NAMALWA (cell line): ENCODE data around the gene CDH4.
A peak's percentile ranks its signal among the peaks of the same experiment; 100 is the strongest.

Experiments used
- DNase-seq: peaks from one replicate; pipeline ENCODE4 v3.0.0-alpha.2; 2015; ENCODE audit warnings: low spot score

CDH4 gene

DNA sequence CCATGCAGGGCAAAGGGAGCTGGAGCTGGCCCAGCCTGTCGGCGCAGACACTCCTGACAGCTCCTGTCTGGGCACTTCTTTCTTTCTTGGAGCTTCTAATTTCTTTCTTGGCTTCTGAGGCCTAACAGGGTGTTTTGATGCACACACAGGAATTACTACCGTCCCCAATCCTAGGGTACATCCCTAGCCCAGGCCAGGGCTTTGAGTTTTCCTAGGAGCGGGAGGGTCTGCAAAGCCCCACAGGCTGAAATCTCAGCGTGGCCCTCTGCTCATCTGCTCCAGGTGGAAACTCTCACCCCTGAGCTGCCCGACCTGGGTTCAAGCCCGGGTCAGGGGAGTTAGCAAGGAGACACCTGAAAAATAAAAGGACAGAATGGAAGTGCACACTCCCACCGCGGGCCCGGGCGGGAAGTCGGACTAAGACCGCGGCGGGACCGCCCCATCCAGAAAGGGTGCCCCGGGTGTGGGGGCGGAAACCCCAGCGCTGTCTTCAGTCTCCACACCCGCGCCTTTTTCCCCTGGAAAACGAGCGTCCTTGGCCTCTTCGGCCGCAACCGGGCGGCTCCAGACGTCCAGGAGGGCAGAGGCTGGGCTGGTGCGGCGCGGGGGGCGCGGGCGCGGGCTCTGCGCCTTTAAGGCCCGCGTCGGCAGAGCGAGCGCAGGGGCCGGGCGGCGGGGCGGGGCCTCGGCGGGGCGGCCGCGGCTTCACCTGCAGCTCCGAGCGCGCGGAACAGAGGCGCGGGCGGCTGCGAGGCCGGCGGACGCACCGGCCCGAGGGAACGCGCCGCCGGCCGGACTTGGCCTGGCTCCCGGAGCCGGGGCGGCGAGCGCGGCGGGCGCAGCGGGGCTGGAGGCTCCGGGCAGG lies at the start of gene CDH4:
TSS of gene CDH4 (plus strand) at position 733 of the 865 bp plus-strand sequence.
- DNase-seq, result no peak

DNA sequence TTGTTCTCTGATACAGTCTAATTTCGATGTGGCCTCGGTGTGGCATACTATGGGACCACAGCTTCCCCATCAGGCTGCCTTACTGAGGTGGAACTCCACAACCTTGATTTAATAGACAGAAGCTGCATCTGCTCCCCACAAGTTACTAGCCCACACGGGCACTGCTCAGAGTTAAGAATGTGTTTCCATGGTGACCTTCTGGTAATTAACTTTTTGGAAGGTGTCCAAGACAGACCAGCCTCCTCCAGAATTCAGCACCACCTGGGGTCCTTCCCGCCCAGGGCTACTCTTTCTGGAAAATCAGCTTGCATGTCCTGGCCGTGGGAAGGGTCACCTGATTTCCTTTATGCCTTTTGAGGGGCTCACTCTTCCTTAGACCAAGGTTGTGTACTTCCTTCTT lies 48.7 kb upstream of the CDH4 start:
- DNase-seq, result no peak

DNA sequence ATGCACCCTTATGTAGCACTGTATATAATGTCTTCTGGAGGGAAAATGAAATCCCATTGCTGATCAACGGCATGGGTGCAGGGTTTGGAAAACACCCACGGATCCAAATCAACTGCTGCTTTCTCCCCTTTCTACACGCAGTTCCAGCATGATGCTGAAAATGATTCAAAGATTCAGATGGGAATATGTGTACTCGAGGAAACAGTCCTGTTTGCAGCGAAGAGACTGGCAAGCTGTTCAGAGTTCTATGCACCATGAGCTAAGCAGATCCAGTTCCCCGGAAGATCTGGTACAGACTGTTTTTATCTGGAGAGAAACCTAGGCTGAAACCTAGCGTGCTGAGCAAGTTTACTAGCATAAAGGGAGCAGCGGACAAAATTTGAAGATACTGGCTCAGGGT lies 47.9 kb upstream of the CDH4 start:
- DNase-seq, result no peak

DNA sequence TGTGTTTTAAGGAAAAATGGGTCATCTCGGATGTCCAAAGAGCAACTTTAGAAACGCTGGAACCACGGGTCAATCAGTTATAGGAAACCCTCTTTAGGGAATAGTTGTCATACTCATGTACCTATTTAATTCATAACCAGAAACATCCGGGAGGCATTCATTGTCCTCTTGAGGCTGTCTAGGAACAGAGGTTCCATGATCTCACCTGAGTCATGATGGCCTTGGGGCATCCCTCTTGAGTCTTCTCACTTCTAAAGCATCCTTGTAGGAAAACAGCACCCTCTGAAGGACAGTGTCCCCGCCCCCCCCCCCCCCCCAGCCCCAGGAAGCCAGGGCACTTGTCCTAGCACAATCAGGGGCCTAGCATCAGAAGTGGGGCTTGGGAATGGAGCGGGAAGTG lies 46.3 kb upstream of the CDH4 start:
- DNase-seq, result no peak

DNA sequence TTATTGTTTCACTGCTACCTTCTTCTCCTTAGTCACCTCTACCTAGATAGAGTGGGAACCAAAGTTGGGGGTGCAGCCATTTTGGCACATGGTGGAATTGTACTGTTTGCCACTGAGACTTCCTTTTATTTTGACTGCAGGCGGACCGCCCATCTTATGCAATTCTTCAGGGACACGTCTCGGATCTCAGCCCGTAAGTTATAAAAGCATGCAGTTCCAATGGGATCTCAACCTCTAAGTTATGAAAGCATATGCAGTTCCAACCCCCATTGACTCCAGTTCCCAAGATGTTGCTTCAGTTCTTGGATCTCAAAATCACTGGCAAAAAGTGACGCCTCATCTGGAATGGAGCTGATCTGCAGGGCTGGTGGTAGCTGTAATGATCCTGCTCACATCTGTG lies 41.2 kb upstream of the CDH4 start:
- no peak for DNase-seq

DNA sequence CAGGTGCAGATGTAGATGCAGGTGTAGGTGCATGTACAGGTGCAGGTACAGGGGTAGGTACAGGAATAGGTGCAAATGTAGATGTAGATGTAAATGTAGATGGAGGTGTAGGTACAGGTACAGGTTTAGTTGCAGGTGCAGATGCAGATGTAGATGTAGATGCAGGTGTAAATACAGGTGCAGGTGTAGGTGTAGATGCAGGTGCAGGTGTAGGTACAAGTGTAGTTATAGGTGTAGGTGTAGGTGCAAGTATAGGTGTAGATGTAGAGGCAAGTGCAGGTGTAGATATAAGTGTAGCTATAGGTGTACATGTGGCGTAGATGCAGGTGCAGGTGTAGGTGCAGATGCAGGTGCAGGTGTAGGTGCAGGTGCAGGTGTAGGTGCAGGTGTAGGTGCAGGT lies 34.2 kb upstream of the CDH4 start:
- DNase-seq, result no peak

DNA sequence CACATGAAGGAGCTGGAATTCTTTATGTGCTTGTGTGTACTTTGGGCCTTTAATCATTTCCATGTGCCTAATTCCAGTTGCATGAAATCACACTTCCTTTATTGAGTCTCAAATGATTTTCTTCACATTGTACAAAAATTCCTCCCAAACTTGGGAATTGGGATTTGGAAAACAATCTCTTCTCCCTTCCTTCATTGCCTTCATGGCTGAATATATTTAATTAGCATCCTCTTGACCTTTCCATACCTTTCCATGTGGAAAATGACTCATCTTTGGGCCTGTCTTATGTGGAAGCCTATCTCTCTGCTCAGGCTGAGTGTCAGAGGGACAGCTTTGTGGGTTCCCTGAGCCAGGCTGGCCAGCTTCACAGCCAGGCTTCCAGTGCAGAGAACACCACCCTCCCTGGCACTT lies 33.0 kb upstream of the CDH4 start:
- DNase-seq, result no peak

DNA sequence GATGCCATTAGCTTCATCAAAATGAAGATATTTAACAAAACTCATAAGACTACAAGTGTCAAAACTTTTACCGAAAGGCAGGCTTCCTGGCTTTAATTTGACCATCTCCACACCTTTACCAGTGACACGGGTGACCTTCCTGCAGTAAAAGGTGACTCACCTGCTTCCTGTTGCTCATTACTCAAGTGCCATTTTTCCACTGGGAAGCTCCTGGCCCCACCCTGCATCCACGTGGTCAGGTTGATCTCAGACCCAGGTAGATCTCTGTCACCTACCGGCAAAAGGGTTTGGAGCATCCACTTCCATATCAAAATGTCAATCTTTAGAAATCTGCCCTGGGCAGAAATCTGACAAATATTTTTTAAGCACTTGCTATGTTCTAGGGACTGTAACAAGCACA lies 31.9 kb upstream of the CDH4 start:
- DNase-seq, result no peak

DNA sequence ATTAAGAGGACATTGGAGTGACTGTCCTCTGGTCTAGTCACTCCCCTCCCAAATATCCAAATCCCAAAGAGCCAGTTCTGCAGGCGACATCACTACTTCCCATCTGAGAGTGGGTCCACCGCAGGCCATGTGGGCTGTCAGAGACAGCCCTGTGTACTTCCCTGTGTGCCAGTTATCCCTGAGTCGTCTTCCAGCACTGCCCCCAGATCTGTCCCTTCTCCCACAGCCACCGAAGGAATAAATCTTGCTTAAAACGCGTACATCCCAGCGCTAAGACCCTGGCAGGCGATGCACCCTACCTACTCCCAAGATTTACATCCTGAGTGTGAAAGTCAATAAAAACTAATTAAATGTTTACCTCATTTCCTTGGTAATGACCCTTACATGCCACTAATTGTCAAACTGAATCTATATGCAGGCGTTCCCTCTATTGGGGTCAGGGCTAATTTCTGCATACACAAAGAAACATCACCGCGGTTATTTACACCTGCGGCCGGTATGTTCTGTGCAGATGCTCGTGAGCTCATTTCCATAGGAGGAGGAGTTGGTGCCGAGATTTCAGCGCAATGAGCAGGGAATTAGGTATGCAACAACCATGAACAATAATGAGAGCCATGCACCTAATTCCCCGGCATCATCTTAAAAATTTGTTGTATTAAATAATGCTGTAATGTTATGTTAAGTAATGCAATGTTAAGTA lies 31.3 kb upstream of the CDH4 start:
- no peak for DNase-seq

DNA sequence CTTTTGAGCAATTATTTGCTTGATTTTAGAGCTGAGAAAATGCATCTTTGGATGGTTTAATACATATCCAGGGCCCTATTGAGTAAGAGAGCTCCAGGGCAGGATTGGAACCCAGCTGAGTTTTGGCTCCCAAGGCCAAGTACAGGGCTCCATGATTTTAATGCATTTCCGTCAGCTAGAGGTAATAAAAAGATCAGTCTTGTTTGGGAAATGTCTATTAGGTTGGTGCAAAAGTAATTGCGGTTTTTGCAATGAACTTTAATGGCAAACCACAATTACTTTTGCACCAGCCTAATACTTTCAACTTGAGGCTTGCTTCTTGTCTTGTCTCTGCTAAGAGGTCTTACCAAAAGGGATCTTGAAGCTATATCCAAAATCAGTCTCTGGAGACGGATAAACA lies 29.4 kb upstream of the CDH4 start:
- no peak for DNase-seq

DNA sequence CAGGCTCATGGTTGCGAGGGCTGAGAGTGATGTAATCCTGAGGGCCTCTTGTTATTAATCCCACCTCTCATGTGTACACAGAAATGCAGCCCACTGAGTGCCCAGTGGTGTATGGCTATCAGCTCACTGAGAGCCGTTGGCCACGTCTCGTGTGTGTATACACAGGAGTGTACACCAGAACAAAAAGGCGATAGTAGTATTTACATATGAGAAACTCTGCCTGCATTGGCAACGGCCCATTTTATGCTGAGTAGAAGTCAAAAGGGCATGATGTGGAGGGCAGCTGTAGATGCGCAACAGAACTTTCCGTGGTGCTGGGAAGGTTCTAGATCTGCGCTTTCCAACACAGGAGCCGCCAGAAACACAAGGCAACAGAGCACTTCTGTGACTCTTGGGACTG lies 28.9 kb upstream of the CDH4 start:
- DNase-seq, result no peak

DNA sequence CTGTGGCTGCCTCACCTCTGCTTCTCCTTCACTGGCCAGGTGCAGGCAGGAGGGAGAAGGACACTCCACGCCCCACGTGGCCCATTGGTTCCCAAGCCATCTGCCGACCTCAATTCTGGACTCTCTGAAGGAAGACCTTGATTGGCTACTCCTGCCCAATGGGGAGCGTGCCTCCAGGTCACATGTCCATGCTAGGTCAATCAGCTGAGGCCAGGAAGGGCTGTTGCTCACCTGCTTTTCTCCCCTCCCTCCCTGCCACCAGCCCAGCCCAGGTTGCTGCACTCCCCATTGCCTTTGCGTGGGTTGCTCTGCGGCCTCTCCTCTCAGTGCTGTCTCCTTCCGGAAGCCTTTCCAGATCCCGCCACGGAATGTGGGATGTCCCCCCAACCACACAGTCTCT lies 21.9 kb upstream of the CDH4 start:
- DNase-seq, result peak; percentile 14

DNA sequence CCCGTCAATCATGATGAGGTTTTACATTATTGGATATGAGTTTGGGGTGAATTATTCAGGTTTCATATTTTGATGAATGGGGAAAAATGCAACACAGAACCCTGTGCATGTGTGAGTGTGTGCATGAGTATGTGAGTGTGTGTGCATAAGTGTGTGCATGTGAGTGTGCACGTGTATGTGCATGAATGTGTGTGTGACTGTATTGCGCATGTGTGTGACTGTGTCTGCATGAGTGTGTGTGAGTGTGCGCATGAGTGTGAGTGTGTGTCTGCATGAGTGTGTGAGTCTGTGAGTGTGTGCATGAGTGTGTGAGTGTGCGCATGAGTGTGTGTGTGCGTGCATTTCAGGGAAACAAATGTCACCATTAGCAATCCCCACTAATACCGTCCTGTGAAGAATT lies 18.5 kb upstream of the CDH4 start:
- DNase-seq, result no peak

DNA sequence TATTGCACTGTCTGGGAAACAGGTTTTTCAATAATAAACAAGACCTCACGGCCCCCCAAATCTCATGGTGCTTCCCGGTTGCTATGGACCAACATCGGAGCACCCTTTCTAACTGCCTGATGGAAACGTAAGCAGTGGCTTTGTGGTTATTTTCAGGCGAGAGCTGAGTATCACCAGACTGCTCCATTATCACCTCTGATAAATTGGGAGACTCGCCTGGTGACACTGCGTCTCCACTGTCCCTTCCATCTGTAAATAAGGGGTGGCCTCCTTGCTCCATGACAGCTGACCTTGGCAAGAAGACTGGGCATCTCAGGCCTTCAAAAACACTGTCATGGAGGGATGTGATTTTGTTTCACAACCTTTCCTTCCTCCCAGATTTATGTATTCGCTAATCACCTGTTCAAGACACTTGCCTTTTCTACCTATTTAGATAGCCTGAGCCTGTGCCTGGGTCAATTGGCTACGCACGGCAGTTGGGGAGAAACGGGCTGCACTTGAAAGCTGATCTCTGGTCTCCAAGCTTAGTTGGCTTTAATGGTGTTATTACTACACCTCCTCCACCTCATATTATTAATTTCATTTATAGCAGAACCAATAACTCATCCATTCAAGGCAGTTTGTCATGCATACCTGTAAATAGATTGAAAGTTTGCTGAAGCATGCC lies 17.7 kb upstream of the CDH4 start:
- DNase-seq, result no peak

DNA sequence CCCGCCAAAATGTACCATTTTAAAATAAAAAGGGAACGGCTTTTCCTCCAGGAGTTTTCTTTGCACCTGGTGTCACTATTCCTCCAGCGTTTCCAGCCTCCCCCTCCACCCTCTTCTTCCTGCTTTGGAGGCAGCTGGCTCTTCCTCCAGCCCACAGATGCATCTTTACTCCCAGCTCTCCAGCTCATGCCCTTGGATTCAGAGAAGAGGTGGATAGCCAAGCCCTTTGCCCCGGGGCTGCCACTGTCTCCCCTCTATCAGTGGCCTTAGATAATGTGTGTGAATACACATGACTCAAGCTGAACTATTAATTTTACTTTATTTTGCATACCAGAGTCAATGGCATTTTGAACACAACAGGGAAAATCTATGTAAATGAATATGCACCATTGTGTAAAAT lies 15.3 kb upstream of the CDH4 start:
- no peak for DNase-seq

DNA sequence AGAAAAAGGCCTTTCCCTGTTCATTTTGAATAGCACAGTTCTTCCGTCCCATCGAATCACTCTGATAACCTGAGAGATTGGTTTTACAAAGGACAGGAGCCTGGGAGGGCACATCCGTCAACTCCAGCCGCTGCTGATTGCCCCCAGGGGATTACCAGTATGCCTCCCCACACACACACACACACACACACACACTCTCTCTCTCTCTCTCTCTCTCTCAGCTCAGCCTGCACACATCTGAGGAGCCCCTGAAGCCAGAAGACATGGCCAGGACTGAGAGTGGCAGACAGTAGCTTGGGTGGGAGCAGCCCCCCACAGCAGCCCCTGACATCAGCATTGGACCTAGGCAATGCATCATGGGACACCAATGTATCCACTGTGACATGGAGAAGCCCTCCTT lies 13.2 kb upstream of the CDH4 start:
- DNase-seq, result no peak

DNA sequence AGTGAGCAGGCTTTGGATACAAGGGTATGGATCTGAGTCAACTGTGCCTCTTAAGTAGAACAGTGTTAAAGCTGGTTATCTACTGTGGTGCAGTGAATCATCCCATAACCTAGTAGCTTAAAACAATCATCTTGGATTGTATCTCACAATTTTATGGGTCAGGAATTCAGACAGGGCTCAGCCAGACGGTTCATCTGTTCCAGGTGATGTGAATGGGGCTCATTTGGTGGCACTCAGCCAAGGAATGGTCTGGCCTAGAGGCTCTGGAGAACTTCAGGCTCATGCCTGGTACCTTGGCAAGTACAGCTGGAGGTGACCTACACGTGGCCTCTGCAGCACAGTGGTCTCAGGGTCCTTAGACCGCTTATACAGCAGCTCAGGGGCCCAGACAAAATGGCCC lies 11.2 kb upstream of the CDH4 start:
- DNase-seq, result no peak

DNA sequence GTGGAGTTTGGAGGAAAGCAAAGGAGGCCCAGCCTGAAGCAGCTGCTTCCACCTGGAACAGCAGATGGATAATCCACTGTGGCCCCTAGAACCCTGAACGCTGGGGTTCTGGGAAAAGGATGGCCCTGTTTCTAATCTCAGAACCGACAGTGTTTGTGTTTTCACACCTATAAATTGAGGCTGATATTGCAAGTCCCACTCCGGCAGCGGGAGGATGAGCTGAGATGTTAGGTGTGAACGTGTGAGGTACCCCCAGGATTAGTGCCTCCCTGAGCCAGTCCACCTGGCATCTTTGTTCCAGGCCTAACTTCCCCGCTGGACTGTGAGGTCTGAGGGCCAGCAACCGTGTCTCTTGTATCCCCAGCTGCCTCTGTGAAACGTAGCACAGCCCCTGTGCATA lies 7.8 kb upstream of the CDH4 start:
- DNase-seq, result no peak

DNA sequence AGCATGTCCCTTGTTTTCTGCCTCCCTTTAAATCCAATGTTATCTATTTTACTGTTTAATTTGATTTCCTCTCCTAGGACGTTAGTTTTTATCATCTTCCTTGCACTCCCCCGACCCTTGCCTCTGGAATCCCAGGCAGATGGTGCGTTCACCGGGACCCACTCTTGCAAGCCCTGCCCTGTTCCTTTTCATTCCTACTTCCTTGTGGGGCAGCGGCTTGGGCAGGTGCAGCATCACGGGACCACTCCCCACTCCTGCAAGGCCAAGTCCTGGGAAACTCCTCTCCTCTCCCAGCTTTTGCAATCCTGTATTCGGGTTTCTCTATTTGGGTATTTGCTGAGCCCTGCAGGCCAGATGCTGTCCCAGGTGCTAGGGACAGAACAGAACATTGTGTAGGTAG lies 5.8 kb upstream of the CDH4 start:
- no peak for DNase-seq

DNA sequence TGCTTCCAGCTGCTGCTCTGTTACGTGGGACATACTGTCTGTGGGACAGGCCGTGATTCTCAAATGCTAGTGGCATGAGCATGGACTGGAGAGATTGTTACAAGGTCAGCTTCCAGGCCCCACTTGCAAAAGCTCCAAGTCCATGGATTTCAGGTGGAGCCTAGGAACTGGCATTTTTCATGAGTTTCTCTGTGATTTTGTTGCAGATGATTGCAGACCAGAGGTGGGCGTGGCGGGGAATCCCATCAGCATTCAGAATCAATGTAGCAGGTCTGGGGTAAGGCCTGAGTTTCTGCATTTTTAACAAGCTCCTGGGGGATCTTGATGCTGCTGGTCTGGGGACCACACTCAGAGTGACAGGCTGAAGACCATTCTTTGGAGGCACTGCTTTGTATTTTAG lies 2.4 kb upstream of the CDH4 start:
- no peak for DNase-seq

DNA sequence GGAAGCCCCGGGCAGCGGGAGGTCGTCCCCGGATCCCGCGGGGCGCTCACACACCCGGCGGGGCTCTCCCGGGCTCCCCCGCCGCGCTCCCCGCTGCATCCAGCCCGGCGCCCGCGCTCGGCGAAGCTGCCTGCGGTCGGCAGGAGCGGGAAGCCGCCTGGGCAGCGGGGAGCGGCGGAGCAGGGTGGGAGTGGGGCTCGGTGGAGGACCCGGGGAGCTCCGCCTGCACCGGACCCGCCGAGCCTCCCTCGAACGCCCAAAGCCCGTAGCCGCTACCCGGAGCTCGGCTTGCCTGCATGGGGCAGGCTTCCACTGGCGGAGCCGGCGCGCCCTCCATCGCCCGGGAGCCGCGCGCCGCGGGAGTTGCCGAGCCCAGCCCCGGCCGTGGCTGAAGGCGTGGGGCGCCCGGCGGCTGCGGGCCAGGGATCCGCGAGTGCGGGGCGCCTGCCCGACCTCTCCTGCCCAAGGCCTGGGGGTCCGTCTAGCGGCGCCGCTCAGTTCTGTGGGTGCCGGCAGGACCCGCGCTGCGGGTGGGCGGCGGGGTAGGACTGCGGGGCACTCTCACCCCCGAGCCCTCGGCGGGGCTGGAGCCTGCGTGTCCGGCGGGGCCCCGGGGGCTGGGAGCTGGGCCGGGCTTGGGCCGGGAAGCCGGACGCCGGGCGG lies 671 bp downstream of the CDH4 start:
- DNase-seq, result no peak

DNA sequence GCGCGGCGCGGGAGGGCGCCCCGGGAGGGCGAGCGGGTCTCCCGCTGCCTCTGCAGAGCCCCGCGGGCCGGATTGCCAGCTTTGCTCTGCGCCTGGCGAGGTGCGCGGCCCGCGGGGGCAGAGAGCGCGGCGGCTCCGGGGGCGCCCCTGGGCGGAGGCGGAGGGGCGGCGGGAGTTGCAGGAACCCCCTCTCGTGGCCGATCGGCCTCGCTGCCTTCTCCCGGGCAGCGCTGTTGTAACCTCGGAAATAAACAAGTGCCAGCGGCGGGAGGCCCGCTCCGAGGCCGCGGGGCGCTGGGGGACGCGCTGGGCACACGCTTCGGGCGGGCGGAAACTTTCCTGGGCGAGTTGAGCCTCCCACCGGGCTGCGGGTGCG lies 1.2 kb downstream of the CDH4 start:
- no peak for DNase-seq
